Upper lobe of left lung (tissue), 4 donors: ENCODE results near the gene WARS2.

Experiments used
- EP300 ChIP-seq, 4 donors: sonication (generic); formaldehyde crosslinking; IDR thresholded peaks; one replicate each; pipeline ENCODE4 v1.5.1; 2017; ENCODE audit warnings: antibody characterized with exemption in 4 of 4, control low read depth in 2 of 4
- POLR2A ChIP-seq, 4 donors: fragments of 450-650 bp; IDR thresholded peaks; one replicate each; pipeline ENCODE4 v1.5.1; 2016 to 2017; ENCODE audit warnings: antibody characterized with exemption in 4 of 4, mild to moderate bottlenecking in 2 of 4
- POLR2AphosphoS5 ChIP-seq, 2 donors: sonication (generic); formaldehyde crosslinking; IDR thresholded peaks; one replicate each; pipeline ENCODE4 v1.5.1; 2017; ENCODE audit warnings: antibody characterized with exemption in 2 of 2
- TF ChIP-seq, protein P1 (sequence below), 6 experiments: fragments of 450-650 bp in 4 of 6; fragments of 200-600 bp in 2 of 6; sonication (generic) in 2 of 6; IDR thresholded peaks; one replicate each; pipeline ENCODE4 v1.5.1; 2016 to 2019; ENCODE audit warnings: antibody characterized with exemption in 6 of 6

DNA sequence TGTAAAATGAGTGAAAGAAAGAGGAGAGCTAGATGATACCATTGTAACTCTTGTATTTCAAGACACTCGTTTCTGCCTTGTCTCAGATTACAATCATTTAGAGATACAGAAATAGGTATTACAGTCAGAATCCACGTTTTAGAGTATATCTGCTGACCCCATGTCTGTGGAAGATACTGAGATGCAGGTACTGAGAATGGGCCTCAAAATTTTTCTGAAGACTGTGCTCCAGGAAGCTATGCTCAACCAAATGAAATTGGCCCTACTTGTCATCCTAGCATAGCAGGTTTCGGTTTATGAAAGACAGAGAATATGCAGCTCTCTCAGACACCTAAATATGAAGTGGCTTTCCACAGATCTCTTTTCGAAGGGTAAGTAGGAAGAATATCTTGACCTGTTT, 6.0 kb upstream of the WARS2 start:
- TF ChIP-seq, protein P1, sequence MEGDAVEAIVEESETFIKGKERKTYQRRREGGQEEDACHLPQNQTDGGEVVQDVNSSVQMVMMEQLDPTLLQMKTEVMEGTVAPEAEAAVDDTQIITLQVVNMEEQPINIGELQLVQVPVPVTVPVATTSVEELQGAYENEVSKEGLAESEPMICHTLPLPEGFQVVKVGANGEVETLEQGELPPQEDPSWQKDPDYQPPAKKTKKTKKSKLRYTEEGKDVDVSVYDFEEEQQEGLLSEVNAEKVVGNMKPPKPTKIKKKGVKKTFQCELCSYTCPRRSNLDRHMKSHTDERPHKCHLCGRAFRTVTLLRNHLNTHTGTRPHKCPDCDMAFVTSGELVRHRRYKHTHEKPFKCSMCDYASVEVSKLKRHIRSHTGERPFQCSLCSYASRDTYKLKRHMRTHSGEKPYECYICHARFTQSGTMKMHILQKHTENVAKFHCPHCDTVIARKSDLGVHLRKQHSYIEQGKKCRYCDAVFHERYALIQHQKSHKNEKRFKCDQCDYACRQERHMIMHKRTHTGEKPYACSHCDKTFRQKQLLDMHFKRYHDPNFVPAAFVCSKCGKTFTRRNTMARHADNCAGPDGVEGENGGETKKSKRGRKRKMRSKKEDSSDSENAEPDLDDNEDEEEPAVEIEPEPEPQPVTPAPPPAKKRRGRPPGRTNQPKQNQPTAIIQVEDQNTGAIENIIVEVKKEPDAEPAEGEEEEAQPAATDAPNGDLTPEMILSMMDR (IDR thresholded peaks at IDR 0.05): no peak
- TF ChIP-seq POLR2A (IDR thresholded peaks at IDR 0.05) (no peak), POLR2AphosphoS5 (IDR thresholded peaks at IDR 0.05) (no peak), EP300 (IDR thresholded peaks at IDR 0.05) (no peak)
